ENCODE results near the gene TP63.
"Not testable (repeated sequence)": the region's sequence is repeated elsewhere in the genome, so short reads cannot be mapped to it uniquely, and the experiment has no call there.

The TP63 gene

GRCh38 chr3:189728915-189729314 is 97.7 kb downstream of the TP63 start:
- DNase-seq, result no peak

GRCh38 chr3:189734061-189734460 is 102.9 kb downstream of the TP63 start:
- no peak for DNase-seq

- no peak for DNase-seq
Measured at GRCh38 chr3:189735913-189736312, 104.7 kb downstream of the TP63 start.

GRCh38 chr3:189737071-189737470 is 105.9 kb downstream of the TP63 start:
- no peak for DNase-seq

GRCh38 chr3:189737619-189738018 is 106.4 kb downstream of the TP63 start:
- DNase-seq, result no peak

- no peak for DNase-seq
Measured at GRCh38 chr3:189739378-189739777, 108.2 kb downstream of the TP63 start.

GRCh38 chr3:189740156-189740555 is 109.0 kb downstream of the TP63 start:
- no peak for DNase-seq

GRCh38 chr3:189744235-189744634 is 113.0 kb downstream of the TP63 start:
- DNase-seq, result no peak

GRCh38 chr3:189745622-189746021 is 114.4 kb downstream of the TP63 start:
- no peak for DNase-seq

- no peak for DNase-seq
Measured at GRCh38 chr3:189748046-189748445, 116.9 kb downstream of the TP63 start.

- DNase-seq, result not testable (repeated sequence)
Measured at GRCh38 chr3:189750972-189751371, 119.8 kb downstream of the TP63 start.

- no peak for DNase-seq
Measured at GRCh38 chr3:189754356-189754755, 123.2 kb downstream of the TP63 start.

- no peak for DNase-seq
Measured at GRCh38 chr3:189756582-189757078, 125.4 kb downstream of the TP63 start.

GRCh38 chr3:189758186-189758585 is 127.0 kb downstream of the TP63 start:
- no peak for DNase-seq

GRCh38 chr3:189766416-189766815 is 135.2 kb downstream of the TP63 start:
- no peak for DNase-seq

GRCh38 chr3:189771842-189772450 is 140.8 kb downstream of the TP63 start:
- no peak for DNase-seq

- no peak for DNase-seq
Measured at GRCh38 chr3:189772584-189772983, 141.4 kb downstream of the TP63 start.

GRCh38 chr3:189773056-189773455 is 141.9 kb downstream of the TP63 start:
- DNase-seq, result no peak

- DNase-seq, result no peak
Measured at GRCh38 chr3:189776149-189776824, 145.1 kb downstream of the TP63 start.

GRCh38 chr3:189778340-189778950 is 147.3 kb downstream of the TP63 start:
- DNase-seq, result no peak

GRCh38 chr3:189779166-189779565 is 148.0 kb downstream of the TP63 start:
- no peak for DNase-seq

- no peak for DNase-seq
Measured at GRCh38 chr3:189780546-189781270, 149.5 kb downstream of the TP63 start.

- no peak for DNase-seq
Measured at GRCh38 chr3:189781415-189781814, 150.2 kb downstream of the TP63 start.
